NB4 (cell line): ENCODE measurements around the gene ARMC5.

ENCODE experiments used
- DNase-seq: peaks from one replicate; pipeline ENCODE4 v3.0.0; 2010; ENCODE audit warnings: low read depth
- H3K4me3 ChIP-seq: one replicate; pipeline ENCODE4 v1.5.1; 2011; ENCODE audit warnings: mild to moderate bottlenecking, low read depth, low read length, moderate library complexity
- MAX ChIP-seq: IDR thresholded peaks from 2 replicates; pipeline ENCODE4 v1.6.1; 2011; ENCODE audit warnings: low read depth, low read length
- MYC ChIP-seq: IDR thresholded peaks from 2 replicates; pipeline ENCODE4 v1.6.1; 2011; ENCODE audit warnings: low read depth, low read length
- POLR2A ChIP-seq: IDR thresholded peaks from 2 replicates; pipeline ENCODE4 v1.6.1; 2011; ENCODE audit warnings: mild to moderate bottlenecking; ENCODE audit not compliant: insufficient read length; ENCODE audit errors: extremely low read depth
- TF ChIP-seq, protein P1 (sequence below): IDR thresholded peaks from one replicate; pipeline ENCODE4 v1.5.1; 2012; ENCODE audit warnings: low read depth, low read length

ARMC5 gene

GRCh38 chr16:31459687-31460581 is 633 bp downstream of the ARMC5 start:
- peak; percentile 98 for DNase-seq
- H3K4me3 ChIP-seq = peak overlapping the region; percentile 94
- TF ChIP-seq POLR2A (peak; percentile 48), MAX (no peak; the same call in 1 of the 2 replicates)

GRCh38 chr16:31460582-31461002 is 1.3 kb downstream of the ARMC5 start:
- peak overlapping the region; percentile 86 for H3K4me3 ChIP-seq
- DNase-seq = peak; percentile 63
- TF ChIP-seq POLR2A = no peak
- TF ChIP-seq, protein P1, sequence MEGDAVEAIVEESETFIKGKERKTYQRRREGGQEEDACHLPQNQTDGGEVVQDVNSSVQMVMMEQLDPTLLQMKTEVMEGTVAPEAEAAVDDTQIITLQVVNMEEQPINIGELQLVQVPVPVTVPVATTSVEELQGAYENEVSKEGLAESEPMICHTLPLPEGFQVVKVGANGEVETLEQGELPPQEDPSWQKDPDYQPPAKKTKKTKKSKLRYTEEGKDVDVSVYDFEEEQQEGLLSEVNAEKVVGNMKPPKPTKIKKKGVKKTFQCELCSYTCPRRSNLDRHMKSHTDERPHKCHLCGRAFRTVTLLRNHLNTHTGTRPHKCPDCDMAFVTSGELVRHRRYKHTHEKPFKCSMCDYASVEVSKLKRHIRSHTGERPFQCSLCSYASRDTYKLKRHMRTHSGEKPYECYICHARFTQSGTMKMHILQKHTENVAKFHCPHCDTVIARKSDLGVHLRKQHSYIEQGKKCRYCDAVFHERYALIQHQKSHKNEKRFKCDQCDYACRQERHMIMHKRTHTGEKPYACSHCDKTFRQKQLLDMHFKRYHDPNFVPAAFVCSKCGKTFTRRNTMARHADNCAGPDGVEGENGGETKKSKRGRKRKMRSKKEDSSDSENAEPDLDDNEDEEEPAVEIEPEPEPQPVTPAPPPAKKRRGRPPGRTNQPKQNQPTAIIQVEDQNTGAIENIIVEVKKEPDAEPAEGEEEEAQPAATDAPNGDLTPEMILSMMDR = peak; percentile 68

GRCh38 chr16:31461201-31461920 is 2.1 kb downstream of the ARMC5 start:
- DNase-seq = no peak
- TF ChIP-seq, protein P1 = no peak
- TF ChIP-seq MAX (no peak), MYC (no peak), POLR2A (no peak)
- peak overlapping the region; percentile 86 for H3K4me3 ChIP-seq

GRCh38 chr16:31461921-31462804 is 2.9 kb downstream of the ARMC5 start:
- no peak for DNase-seq
- H3K4me3 ChIP-seq = no peak overlapping the region
- TF ChIP-seq MAX = no peak
- TF ChIP-seq, protein P1 = no peak
- no peak for TF ChIP-seq MYC
- no peak for TF ChIP-seq POLR2A

DNA sequence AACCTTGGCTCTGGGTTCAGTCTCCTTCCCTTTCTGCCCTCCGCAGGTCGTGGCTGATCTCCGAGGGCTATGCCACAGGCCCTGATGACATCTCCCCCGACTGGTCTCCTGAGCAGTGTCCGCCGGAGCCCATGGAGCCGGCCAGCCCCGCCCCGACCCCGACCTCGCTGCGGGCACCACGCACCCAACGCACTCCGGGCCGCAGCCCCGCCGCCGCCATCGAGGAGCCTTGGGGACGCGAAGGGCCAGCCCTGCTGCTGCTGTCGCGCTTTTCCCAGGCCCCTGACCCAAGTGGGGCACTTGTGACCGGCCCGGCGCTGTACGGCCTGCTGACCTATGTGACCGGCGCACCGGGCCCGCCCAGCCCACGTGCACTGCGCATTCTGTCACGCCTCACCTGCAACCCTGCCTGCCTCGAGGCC is 5.1 kb downstream of the ARMC5 start:
- no peak for DNase-seq
- no peak overlapping the region for H3K4me3 ChIP-seq
- TF ChIP-seq, protein P1 = no peak
- no peak for TF ChIP-seq MYC
- TF ChIP-seq MAX = no peak
- no peak for TF ChIP-seq POLR2A
